Hematopoietic multipotent progenitor cell (in vitro differentiated cells): ENCODE data around the gene SETD1A. TPM values are rescaled to one million over a fixed set of nuclear protein-coding genes. Genes with fewer than 3 reads are reported as not detected.

ENCODE experiments used
- DNase-seq, 3 donors: peaks; one replicate each; pipeline ENCODE4 v3.0.0-alpha.2; 2011 to 2015; ENCODE audit warnings: low read depth in 2 of 3, low spot score in 2 of 3
- total RNA-seq: library from RNA; depleted of rRNA; stranded (reverse); fragments of >200 nt; gene quantifications from one replicate; pipeline ENCODE4 v1.2.3, GENCODE V29; 2012

SETD1A gene
- total RNA-seq, 1 donor = 10.8 TPM

DNA sequence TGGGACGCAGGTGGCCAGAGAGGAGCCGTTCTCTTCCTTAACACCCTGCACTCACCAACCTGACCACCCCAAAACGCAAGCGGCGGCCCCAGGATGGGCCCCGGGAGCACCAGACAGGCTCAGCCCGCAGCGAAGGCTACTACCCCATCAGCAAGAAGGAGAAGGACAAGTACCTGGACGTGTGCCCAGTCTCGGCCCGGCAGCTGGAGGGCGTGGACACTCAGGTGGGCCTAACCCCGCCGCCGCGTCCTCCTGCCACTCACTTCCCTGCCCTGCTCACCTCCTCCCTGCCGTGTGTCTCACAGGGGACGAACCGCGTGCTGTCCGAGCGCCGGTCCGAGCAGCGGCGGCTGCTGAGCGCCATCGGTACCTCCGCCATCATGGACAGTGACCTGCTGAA is 22.9 kb downstream of the SETD1A start:
- DNase-seq = no peak

DNA sequence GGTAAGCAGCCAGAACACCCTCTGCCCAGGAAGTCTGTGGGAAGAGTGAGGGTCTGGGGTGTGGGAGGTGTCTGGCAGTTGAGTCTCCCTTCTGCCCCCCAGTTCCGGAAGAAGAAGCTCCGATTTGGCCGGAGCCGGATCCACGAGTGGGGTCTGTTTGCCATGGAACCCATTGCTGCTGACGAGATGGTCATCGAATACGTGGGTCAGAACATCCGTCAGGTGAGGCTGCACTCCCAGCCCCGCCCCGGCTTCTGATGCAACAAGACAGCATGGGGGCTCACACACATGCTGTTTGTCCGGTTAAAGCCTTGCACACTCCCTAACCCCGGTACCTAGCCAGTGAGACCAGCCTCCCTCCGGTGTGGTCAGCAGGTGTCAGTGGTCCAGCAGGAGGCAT is 23.4 kb downstream of the SETD1A start:
- no peak for DNase-seq

DNA sequence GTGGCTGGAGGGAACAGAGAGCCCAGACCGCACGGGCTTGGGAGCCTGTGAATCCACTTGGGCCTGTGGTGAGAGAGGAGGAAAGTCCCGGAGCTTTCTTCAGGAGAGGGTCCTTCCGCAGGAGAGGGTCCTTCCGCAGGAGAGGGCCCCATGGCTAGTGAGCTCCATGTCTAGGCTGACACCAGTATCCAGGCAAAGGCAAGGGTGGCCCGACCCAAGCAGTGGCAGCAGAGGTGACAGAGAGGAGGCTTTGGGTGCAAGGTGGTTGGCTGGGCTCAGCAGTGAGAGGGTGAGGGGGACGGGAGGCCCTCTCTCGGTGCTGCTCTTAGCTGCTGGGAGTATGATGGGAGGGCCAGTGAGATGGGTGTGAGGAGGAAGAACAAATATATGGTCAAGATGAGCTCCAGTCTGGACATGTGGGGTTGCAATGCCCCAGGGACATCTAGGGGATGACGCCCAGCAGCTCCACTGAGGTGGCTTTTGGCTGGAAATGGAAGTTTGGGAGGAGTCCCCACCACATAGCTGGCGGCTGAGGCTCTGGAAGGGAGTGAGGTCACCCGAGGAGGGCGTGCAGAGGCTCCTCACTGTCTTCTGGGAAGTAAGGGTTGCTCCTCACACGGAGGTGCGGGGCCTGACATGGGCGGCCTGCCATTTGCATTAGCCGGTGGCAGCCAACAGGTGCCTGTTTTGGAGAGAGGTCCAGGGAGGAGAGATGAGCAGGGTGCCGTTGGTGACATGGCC is 25.2 kb downstream of the SETD1A start:
- no peak for DNase-seq

DNA sequence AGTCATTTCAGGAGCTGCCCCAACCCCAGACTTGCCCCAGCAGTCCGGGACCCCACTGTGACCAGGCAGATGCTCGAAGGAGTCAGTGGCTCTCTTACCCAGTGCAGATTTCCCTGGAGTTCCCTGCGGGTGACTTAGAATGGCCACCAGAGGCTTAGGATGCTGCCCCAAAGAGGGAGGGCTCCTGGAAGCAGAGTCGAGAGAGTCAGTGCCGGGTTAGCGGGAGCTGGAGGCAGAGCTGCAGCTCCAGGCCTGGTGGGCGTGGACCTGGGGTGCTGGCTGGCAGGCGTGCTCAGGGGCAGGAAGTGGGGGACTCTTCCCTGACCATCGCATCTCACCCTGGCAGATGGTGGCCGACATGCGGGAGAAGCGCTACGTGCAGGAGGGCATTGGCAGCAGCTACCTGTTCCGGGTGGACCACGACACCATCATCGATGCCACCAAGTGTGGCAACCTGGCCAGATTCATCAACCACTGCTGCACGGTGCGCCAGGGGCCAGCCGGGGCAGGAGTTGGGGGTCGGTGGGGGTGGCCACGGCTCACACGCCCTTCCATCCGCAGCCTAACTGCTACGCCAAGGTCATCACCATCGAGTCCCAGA is 25.8 kb downstream of the SETD1A start:
- DNase-seq = no peak

DNA sequence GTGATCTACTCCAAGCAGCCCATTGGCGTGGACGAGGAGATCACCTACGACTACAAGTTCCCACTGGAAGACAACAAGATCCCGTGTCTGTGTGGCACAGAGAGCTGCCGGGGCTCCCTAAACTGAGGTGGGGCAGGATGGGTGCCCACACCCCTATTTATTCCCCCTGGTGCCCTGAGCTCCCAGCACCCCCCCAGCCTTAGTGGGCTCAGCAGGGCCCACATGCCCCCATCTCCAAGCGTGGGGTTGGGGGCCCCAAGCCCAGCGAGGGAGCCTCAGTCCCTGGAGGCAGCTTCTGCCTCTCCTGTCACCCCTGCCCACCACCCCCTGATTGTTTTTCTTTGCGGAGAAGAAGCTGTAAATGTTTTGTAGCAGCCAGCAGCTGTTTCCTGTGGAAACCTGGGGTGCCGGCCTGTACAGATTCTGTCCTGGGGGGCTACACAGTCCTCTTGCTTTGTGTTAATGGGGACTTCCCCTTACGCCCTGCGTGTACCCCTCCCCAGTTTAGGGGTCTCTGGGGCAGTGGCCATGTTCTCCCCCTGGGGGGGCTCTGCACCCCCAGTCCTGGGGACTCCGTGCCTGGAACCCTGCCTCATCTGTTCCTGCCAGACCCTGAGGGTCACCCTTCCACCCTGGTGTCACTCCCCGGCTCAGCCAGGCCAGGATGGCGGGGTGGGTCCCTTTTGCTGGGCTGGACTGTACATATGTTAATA is 26.5 kb downstream of the SETD1A start:
- DNase-seq = peak in 1 of 3 donors; percentile 52

DNA sequence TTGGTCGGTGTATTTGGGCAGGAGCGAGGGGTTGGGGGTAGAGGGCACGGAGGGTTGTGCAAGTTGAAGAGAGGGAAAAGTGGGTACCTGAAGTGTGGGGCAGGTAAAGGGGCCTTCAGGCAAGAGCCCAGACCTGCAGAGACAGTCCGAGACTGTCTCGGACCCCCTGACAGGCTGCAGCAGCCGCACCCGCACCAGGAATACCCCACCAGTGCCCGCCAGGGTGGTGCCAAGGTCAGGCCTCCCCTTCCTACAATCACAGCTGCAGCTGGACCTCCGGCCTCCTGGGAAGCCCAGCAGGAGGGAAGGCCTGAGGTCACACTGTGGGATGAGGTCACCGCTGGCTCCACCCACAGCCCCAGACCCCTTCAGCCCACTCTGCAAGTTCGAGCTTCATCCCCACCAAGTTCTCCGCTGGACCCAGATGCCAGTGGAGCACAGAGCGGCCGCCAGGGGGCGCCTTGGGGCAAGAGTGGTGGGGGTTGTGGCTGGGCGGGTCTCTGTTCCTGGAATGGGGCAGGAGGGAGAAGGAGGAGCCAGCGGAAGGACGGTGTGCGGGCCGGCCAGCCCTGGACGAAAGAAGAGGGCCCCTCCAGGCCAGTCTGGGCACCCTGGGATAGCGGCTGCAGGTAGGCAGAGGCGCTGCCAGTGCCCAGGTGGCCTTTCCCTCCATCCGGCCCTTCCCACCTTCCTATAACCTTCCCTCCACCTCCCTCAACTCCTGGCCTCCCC is 27.3 kb downstream of the SETD1A start, which contains the start of gene HSD3B7:
TSS of gene HSD3B7 (plus strand) at position 539 of the 732 bp plus-strand sequence. CDS start 452 bp downstream, outside the sequence.
- peak; percentile 54 to 74 (median 65) for DNase-seq

DNA sequence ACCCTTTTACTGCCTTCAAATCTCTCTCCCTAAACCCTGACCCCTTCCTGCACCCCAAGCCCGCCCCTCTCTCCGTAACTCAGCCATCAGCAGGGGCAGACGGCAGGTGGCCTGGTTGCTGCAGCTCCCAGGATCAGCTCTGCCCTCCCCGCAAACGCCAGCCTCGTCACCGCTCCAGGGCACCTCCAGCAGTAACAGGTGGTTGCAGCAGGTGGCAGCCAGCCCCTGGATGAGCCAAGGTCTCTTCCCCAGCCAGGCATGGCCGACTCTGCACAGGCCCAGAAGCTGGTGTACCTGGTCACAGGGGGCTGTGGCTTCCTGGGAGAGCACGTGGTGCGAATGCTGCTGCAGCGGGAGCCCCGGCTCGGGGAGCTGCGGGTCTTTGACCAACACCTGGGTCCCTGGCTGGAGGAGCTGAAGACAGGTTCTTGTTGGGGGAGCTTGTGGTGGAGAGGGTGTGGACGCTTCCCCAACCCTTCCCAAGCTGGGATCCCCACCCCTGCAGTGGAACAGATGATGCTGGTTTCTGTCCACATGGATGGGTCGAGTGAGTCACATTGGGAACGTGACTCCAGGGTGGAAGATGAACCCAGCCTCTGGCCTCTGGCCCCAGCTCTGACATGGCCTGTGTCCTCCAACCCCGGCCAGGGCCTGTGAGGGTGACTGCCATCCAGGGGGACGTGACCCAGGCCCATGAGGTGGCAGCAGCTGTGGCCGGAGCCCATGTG is 28.0 kb downstream of the SETD1A start:
- DNase-seq = peak in 2 of 3 donors; percentile 33 to 37

DNA sequence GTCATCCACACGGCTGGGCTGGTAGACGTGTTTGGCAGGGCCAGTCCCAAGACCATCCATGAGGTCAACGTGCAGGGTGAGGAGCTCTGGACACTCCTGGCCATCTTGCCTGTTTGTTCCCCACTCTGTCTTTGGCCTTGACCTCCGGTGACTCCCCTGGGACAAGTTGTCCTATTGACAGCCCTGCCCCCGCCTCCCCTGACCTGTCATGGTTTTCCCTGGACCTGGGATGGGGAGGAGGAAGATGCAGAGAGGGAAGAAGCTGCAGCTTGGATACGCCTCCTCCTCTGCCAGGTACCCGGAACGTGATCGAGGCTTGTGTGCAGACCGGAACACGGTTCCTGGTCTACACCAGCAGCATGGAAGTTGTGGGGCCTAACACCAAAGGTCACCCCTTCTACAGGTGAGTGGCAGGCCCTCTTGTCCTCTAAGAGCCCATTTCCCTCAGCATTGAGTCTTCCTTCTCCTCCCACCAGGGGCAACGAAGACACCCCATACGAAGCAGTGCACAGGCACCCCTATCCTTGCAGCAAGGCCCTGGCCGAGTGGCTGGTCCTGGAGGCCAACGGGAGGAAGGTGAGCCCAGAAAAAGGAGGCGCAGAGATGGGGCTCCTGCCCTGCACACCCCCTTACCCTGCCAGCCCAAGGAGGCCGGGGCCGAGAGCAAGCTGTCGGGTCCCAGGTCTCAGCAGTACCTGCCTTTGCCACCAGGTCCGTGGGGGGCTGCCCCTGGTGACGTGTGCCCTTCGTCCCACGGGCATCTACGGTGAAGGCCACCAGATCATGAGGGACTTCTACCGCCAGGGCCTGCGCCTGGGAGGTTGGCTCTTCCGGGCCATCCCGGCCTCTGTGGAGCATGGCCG is 28.8 kb downstream of the SETD1A start:
- no peak for DNase-seq

DNA sequence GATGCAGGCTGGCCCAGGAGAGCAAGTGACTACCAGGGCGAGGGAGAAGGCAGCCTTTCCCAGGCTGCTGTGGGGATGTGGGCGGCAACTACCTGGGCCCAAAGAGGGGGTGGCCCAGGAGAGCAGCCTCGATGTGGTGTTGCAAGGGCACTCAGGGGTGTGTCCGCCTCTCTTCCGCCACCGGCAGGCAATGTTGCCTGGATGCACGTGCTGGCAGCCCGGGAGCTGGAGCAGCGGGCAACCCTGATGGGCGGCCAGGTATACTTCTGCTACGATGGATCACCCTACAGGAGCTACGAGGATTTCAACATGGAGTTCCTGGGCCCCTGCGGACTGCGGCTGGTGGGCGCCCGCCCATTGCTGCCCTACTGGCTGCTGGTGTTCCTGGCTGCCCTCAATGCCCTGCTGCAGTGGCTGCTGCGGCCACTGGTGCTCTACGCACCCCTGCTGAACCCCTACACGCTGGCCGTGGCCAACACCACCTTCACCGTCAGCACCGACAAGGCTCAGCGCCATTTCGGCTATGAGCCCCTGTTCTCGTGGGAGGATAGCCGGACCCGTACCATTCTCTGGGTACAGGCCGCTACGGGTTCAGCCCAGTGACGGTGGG is 30.1 kb downstream of the SETD1A start:
- no peak for DNase-seq

DNA sequence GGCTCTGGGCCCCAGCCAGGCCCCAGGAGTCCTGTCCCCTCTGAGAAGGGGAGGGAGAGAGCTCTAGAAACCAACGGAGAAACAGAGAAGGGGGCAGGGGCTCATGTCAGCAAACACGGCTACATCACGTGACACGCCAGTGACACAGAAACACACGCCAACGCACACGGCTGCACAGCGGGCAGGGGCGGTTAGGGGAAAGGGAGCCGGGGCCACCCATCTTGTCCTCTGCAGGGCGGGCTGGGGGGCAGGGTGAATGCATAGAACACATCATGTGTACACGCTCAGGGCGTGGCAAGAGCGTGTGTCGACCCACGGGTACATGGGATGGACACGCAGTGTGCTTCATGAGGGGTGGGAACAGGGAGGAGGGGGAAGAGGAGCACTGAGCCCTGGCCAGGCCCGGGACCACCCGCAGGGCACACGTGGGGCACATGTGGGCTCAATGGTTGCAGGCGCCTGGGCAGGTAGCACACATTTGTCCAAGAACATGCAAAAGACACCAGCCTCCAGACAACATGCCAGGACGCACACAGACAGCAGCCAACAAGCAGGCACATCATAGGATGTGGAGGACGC is 32.0 kb downstream of the SETD1A start:
- DNase-seq = no peak

DNA sequence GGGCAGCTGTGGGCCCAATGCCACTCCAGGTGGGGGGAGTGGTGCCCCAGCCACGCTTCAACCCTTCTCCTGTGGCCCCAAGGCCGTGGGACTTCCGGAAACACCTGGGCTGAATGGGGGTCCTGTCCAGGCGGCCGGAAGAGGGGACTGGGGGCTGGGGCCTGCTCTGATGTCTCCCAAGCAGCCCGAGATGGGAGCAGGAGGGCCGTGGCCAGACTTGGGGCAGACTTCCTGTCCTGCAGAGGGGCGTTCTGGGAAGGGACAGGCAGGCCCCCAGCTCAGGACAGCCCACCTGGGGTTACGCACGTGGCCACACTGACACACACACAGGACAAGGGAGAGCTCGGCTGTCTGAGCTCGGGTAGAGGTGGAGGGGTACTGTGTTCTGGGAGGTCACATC is 32.6 kb downstream of the SETD1A start:
- DNase-seq = no peak

DNA sequence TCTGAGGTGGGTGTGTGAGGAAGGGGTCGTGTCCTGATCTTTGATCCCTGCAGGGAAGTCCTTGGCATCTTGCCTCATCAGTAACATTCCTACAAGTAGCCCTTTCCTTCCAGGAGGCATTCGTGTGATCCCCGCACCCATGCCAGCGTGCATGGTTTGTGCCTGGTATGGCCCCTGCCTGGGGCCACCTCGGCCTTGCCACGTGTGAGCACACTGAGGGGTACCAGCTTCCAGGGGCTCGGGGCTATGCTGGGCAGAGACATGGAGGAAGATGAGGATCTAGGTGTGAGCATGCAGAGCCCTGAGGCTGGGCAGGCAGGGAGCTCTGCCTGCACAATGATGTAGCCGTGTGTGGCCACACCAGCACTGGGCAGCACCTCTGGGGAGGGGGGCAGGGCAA is 33.5 kb downstream of the SETD1A start:
- no peak for DNase-seq

DNA sequence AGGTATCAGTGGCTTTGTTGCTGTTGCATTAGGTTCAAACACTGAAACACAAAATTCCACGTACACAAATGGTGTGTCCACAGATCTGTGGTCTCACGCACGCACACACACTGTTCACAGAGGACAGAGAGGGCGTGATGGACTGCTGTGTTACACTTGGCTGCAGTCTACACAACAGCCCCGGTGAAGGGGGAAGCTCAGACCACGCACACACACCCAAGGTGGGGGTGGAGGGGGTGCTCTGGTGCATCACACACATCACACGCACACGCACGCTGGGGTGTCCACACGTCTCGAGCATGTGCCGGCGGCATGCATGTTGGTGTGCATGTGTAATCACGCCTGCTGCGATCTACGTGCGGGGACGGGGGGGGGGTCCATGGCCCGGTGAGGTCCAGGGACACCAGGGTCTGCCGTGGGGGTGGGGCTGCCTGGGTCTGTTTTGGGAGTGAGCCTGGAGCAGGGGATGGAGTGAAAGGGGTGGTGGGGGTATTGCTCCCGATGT is 34.8 kb downstream of the SETD1A start:
- DNase-seq = no peak

DNA sequence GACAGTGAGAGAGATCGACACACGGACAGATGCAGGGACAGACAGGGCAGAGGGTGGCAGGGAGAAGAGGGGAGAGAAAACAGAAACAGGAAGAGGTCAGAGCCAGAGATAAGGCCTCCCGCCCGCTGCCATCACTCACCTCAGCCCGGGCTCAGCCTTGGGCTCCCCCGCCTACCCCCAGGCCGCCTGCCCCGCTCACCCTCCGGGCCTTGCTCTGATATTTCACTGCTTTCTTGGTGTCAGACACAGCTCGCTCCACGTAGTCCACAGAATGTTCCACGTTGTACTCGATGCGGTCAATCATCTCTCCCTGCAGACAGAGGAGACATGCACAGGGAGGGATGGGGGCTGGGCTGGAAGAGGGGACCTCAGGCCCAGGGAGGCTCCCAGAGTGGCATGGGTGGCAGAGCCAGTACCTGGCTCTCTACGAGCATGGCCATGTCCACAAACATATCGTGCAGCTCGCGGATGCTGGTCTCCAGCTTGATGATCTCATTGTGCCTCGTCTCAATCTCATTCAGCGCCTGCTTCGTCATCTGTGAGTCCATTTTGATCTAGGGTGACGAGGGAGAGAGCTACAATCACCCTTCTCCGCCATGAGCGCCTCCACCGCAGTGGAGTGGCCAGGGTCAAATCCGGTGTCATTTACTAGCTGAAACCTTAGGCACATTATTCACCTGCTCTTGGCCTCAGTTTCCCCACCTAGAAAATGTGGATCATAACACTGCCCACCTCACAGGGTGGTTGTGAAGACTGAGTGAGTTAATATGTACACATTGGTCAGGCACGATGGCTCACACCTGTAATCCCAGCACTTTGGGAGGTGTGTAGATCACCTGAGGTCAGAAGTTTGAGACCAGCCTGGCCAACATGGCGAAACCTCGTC is 35.6 kb downstream of the SETD1A start:
- DNase-seq = peak in 2 of 3 donors; percentile 30 to 32

DNA sequence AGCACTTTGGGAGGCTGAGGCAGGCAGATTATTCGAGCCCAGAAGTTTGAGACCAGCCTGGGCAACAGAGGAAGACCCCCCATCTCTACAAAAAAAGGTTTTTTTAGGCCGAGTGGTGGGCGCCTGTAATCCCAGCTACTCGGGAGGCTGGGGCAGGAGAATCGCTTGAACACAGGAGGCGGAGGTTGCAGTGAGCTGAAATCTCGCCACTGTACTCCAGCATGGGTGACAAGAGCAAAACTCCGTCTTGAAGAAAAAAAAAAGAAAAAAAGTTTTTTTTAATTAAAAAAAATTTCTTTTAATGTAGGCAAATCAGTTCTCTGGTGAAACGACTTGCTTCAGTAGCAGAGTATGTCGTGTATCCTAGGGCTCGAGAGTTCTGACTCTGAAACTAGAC is 38.4 kb downstream of the SETD1A start:
- DNase-seq = no peak

DNA sequence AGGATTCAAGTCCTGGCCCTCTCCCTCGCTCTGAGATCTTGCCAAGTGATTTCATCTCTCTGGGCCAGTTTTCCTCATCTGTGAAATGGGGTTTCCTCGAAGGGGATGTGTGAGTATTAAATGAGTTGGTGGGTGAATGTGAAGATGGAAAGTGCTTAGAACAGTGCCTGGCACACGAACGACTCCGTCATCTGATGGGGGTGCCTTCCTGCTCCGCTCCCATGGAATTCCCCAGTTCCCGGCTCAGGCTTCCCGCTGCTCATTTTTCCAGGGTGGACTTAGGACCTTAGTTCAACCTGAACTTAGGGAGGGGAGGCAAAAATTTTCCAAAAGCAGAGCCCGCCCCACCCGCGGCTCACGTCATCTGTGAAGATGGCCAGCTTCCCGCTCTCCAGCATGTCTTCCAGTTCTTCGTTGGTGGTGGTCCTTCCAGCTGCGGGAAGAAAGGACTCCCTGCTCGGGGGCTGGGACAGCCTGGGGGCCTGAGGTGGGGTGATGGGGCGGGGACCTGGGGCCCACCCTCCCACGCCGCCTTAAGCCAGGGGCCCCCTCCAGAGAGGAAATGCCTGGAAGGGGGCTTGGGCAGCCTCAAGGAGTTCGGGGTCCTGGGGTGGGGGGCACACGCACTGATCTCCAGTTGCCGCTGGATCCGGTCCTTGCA is 38.9 kb downstream of the SETD1A start:
- DNase-seq = no peak
